ENCODE data around the gene SEMA3E.
A peak's percentile ranks its signal among the peaks of the same experiment; 100 is the strongest.

SEMA3E gene

GRCh38 chr7:83552556-83552955 is 96.4 kb downstream of the SEMA3E start:
- DNase-seq = peak; percentile 3

- DNase-seq = peak; percentile 86
Measured at GRCh38 chr7:83550100-83550499, 98.8 kb downstream of the SEMA3E start.

- no peak for DNase-seq
Measured at GRCh38 chr7:83548250-83548649, 100.7 kb downstream of the SEMA3E start.

DNA sequence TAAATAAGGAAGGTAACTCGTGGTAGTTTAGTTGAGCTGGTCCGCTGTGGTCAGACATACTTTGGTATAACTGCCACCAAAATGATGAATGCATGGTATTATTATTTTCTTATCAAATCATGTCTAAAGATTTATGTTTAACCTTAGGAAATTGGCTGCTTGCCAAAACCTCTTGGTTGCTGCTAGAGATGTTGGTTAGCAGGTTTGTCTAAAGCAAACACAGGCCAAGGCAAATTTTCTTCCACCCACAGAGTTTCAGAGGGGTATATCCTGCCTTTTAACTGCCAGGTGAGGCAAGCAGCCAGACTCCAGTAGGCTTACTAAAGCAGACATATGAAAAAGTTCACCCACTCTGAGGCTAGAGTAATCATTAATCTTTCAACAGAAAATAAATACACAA is 101.4 kb downstream of the SEMA3E start:
- DNase-seq = peak; percentile 83

DNA sequence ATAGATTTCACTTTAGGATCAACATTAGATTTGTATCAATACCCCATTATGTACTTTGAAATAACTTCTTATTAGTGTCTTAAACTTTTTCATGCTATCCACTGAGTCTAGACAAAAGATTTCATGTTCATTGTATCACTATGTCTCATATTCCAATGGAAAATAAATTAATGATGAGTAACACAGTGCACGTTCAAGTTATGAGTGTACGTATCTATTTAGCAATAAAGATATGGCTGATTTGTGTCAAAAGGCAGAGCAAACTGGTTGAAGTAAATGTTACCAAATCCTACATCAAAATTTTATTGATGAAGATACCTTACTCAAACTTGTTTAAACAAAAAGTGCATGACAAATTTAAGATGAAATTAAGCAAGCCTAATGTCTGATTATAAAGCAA is 102.4 kb downstream of the SEMA3E start:
- peak; percentile 46 for DNase-seq

GRCh38 chr7:83541187-83541960 is 107.6 kb downstream of the SEMA3E start:
- no peak for DNase-seq

GRCh38 chr7:83534488-83534887 is 114.5 kb downstream of the SEMA3E start:
- DNase-seq = no peak

GRCh38 chr7:83532219-83532618 is 116.7 kb downstream of the SEMA3E start:
- DNase-seq = peak; percentile 33

DNA sequence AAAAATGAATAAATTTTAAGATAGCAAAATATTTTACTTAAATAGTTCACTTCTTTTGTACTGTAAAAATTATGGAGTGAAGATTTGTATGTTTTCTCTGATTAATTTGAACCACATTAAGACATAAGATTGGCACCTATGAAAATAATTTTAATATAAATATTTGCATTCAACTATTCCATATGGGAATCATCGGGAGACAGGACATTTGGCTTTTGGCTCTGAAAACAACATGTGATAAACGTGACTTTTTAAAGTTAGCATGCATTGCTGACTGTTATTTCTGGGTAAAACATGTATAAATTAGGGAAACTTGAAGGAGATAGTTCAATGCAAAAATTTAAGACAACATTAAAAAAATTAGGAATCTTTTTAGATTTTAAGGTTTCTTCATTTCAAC is 117.2 kb downstream of the SEMA3E start:
- DNase-seq = no peak

GRCh38 chr7:83528925-83529423 is 120.0 kb downstream of the SEMA3E start:
- DNase-seq = no peak

DNA sequence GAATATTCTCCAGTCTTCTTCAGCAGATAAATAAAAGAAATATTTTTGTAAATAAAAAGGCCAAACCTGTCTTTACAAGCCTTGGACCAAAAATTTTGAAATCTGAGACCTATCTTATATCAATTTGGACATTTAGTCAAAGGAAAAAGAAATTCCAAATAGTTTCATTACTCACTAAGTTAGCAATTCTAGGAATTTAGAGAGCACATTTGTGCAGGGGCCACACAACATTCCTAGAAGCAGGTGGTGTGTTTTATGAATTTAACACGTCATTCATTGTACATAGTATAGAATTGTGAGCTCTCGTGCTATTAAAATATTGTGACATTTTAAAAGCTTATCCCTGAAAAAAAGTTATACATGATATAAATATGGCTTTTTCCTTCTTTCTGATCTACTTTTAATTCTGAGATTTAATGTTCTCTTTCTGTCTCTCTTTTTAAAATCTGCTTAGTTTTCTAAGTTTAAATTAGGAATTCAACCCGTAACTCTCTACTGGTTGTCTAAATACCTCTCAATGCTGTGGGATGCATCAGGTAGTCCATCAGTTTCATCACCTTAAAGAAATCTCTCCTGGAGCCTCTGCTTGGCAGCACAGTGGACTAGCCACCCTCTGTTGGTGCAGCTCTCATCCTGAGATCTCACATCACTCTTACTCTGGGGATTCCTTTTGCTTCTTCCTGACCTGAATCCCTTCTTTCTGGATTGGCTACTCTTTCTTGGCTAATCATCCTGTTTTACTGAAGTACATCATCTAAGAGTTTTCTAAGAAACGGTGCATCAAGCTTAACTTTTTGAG is 124.5 kb downstream of the SEMA3E start:
- DNase-seq = peak; percentile 36

DNA sequence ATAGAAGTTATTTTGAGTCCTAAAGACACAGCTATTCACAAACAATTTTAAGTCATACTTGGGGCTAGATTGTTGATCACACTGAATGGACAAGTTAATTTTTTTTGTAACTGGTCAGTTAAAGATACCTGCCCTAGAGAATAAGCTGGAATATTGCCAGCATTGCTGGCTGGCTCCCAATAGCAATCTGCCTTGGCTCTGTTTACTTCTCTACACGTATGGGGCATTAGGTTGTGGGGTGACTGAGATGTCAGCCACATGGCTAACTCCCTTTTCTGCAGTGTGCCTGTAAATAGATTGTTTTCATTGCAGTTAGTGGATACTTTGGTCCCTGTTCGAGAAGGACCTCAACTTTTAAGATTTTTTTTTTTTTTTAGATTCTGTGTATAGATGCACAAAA is 128.2 kb downstream of the SEMA3E start:
- no peak for DNase-seq

DNA sequence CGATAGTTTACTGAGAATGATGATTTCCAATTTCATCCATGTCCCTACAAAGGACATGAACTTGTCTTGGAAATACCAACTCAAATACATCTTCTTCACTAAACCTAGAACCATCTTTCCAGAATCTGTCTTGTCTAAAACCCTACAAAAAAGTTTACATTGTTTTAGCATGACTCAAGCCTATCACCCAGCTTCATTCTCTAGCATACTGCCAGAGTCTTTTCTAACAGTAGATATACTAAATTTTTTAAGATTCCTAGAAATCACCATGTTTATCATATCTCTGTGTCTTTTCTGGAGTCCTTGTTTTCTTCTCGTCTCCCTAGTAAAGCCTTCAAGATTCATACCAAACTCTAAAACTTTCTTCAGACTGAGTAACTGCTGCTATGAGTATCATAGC is 129.7 kb downstream of the SEMA3E start:
- peak; percentile 18 for DNase-seq

GRCh38 chr7:83517035-83517700 is 131.8 kb downstream of the SEMA3E start:
- no peak for DNase-seq

DNA sequence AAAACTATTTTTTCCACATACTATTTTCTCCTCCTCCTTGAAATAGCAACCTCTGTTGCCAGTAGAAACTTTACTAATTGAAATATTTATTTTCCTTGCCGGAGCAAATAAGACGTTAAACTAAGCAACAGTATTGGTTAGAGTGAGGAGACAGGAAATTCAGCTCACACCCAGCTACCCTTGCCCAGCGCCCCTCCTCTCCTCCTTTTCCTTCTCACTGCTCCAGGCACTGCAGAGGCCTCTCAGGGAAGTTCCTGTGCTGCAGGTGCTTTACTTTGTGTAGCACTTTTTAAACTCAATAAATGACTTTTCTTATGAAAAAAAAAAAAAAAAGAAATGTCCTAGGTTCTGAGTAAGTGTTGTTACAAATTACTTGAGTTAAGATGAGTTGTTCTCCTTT is 134.0 kb downstream of the SEMA3E start:
- no peak for DNase-seq

GRCh38 chr7:83509255-83510021 is 139.5 kb downstream of the SEMA3E start:
- DNase-seq = no peak

DNA sequence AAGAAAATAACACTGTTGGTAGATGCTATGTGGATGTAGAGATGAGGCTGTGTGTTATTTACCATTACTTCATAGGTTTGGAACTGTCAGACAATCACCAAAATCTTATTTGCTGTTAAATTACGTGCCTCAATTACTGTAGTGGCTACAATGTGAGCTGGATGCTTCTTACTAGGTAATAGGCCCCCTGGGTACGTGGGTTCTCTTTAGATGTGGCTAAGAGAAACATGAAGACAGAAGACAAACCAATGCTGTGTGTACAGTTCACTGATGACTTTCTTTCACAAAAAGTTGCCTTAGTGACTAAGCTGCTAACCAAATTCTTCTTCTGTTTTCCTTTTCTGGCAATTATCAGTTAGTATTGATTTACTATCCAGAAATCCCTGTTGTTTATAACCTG is 144.6 kb downstream of the SEMA3E start:
- DNase-seq = no peak

GRCh38 chr7:83502636-83503035 is 146.3 kb downstream of the SEMA3E start:
- DNase-seq = no peak

- DNase-seq = peak; percentile 56
Measured at GRCh38 chr7:83494683-83495082, 154.3 kb downstream of the SEMA3E start.

GRCh38 chr7:83492802-83493201 is 156.1 kb downstream of the SEMA3E start:
- no peak for DNase-seq

DNA sequence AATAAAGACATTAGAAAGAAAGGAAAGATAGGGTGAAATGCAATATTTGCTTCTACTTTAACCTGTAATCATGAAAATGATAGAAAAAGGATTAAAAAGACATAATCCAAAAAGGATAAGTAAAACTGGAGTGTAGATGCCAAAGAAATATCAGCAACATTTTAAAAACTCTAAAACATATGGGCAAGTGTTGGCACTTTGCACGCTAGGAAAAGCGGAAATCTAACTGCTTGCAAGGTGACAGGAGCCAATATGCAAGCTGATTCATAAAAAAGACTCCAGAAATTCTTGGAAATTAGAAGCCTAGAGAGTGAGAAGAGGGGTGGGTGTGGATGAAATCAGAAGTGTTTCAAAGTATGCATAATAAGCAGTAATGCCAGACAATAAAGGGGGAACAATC is 161.1 kb downstream of the SEMA3E start:
- no peak for DNase-seq

- no peak for DNase-seq
Measured at GRCh38 chr7:83486957-83487356, 162.0 kb downstream of the SEMA3E start.

DNA sequence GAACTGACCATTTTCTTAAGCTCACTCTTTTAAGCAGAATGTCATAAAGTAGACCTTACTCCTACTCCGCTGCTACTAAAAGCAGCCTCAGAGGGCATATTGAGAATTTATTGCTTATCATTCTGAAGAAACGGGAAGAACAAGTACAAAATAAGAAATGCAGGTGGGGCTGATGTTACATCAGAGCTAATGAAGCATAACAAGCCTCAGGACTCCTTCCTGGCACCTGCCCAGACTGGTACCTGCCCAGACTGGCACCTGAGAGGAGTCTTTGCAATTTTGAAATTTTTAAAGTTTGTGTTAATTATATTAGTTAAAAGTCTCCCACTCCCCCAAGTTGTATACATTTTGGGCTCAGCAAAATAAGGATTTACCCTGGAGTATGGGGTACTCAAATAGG is 162.4 kb downstream of the SEMA3E start:
- DNase-seq = no peak
